Dedifferentiated amniotic fluid mesenchymal stem cell (primary cell): ENCODE results near the gene RTCA.
A peak's percentile ranks its signal among the peaks of the same experiment; 100 is the strongest.
"Not testable (repeated sequence)": the region's sequence is repeated elsewhere in the genome, so short reads cannot be mapped to it uniquely, and the experiment has no call there.

Experiments
- DNase-seq: peaks from one replicate; pipeline ENCODE4 v3.0.0-alpha.2; 2016; ENCODE audit errors: extremely low spot score

The RTCA gene

DNA sequence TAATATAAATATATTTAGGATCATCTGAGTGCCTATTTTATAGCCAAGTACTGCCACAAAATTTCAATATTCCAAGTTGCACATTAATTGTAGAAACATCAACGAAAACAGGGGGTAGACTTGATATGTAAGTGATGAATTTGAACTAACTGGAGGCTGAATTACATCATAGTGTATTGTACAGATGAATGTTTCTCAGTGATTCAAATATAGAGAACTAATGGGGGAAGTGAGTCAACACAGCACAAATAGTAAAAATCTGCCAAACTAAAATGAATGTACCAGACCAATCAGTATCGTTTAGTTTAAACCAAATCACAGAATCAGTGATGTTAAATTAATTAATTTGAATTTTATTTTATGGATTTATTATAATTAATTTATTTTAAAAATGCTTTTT, 42.8 kb downstream of the RTCA start:
- DNase-seq, result no peak

DNA sequence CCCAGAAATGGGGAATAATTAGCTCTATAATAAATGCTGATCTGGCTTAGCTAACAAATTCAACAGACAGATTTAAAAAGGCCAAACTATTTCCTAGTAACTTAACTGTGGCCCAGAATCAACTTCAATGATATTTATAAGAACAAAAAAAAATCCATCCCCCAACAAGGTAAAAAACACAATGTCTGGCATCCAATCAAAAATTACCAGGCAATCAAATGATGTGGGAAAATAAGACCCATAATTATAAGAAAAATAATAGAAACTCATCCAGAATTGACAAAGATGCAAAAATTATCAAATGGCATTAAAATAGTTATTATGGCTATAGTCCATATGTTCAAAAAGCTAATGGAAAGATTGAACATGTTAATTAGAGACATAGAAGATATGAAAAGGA, 43.8 kb downstream of the RTCA start:
- no peak for DNase-seq

DNA sequence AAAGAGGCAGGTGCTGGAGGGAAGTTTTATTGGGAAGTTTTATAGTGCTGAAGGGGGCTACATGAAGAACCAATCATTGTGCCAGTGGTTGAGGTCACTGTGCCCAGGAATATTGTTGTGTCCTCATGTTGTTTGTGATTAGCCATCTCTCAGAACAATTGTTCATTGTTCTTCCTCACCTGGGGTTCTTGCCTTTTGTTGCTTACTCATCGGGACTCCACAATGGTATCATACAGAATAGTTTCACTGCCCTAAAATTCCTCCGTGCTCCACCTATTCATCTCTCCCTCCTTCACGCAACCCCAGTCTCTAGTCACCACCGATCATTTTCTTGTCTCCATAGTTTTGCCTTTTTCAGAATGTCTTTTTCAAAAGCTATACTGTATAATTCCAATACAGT, 47.4 kb downstream of the RTCA start:
- no peak for DNase-seq

DNA sequence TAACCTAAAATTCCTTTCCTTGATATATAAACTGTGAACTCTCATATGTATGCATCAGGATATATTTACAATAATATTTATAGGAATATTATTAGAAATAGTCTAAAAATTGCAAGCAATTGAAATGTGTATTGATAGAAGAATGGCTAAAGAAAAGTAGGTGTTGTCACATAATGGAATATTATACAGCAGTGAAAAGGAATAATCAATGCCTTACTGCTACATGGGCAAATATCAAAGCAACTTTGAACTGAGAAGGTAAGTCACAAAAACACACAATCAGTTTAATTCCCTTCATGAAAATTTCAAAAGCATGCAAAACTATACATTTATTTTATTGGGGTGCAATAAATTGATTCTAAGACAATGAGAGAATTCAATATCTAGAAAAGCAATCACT, 50.6 kb downstream of the RTCA start:
- DNase-seq, result no peak

DNA sequence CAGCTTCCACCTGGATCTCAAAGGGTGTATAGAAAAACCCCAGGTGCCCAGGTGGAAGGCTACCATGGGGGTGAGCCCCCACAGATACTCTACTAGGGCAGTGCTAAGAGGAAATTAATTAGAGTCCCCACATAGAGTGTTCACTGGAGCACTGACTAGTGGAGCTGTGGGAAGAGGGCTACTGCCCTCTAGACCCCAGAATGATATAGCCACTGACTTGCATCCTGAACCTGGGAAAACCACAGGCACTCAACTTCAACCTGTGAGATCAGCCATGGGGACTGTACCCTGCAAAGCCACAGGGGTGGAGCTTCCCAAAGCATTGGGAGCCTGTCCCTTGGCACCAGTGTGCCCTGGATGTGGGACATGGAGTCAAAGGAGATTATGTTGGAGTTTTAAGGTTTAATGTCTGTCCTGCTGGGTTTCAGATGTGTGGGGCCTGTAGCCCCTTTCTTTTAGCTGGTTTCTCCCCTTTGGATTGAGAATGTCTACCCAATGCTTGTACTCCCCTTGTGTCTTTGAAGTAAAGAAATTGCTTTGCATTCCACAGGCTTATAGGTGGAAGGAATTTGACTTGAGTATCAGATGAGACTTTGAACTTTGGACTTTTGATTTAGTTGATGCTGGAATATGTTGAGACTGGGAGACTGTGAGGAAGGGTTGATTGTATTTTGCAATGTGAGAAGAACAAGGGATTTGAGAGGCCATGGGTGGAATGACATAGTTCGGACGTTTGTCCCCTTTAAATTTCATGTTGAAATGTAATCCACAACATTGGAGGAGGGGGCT, 54.5 kb downstream of the RTCA start:
- no peak for DNase-seq

DNA sequence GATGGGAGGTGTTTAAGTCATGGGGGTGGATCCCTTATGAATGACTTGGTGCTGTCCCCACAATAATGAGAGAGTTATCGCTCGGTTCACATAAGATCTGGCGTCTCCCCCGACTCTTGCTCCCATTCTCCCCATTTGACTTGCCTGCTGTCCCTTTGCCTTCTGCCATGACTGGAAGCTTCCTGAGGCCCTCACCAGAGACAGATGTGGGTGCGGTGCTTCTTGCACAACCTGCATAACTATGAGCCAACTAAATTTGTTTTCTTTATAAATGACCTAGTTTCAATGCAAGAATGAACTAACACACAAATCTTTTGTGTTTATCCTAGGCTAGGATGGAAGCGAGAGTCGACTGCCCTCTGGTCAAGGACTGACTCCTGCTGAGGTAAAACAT, 55.1 kb downstream of the RTCA start:
- DNase-seq, result no peak

DNA sequence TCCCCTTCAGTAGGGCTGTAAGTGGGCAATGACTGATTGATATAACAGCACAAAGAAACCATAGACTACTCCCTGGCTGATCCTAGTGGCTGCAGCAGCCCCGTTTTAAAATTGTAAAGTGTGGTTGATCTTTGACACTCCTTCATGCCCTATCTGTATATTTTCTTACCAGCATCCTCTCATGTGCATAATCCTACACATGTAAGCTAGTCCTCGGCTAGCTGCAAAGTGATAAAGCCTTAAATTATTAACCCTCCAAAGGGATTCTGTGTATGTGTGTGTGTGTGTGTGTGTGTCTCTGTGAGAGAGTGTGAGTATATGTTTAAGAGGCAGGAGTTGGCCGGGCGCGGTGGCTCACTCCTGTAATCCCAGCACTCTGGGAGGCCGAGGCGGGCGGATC, 55.5 kb downstream of the RTCA start:
- DNase-seq, result no peak

DNA sequence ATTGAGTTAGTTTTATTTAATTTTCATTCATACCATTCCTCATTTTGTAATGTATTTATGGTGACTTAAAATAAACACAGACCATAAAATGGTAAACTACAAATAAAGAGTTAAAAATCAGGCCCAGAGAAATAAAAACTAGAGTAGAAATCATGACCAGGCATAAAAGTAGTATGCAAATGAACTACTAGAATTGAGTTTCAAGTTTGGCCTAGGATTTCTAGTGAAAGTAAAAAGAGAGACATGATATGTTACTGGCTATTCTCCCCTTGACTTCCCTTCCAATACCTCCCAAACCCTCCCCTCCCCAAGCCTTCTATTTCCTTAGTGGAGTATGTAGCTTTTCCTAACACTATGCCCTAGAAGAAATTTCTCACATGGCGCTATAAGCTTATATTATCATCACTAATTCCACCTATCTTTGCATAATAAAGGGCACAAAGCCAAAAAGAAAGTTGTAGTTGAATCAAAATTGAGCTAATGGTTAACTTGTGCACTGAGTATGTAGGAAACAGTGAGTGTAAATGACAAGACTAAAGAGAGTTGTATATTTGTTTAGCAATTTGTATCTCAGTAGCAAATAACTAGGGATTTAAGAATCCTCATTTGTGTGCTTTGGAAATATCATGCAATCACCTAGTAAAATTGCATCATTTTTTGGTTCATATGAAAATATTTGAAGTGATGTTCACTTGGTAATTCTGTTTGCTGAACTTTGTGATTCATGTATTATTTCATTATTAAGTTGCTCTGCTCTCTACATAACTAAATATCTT, 56.6 kb downstream of the RTCA start:
- peak; percentile 65 for DNase-seq

DNA sequence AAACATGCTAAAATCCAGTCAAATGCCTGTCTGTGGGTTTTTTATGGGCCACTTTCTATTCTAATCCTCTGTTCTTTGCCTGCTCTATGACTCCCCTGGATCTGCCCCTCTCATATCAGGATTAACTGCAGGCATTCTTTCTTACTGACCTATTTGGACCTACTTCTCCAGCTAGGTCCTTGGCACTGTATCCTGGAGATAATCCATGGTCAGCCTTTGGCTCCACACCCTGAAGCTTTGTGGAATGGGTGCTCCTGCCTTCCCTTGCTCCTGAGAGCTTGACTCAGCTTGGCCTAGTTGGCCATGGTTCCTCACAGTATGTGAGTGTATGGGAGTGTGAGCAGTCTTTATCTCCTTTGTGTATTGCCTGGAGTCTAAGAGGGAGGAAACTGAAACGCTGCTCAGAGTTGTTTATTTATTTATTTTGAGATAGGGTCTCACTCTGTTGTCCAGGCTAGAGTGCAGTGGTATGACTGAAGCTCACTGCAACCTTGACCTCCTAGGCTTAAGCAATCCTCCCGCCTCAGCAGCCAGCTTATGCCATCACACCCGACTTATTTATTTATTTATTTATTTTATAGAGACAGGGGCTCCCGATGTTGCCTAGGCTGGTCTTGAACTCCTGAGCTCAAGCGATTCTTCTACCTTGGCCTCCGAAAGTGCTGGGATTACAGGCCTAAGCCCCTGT, 57.5 kb downstream of the RTCA start:
- no peak for DNase-seq

DNA sequence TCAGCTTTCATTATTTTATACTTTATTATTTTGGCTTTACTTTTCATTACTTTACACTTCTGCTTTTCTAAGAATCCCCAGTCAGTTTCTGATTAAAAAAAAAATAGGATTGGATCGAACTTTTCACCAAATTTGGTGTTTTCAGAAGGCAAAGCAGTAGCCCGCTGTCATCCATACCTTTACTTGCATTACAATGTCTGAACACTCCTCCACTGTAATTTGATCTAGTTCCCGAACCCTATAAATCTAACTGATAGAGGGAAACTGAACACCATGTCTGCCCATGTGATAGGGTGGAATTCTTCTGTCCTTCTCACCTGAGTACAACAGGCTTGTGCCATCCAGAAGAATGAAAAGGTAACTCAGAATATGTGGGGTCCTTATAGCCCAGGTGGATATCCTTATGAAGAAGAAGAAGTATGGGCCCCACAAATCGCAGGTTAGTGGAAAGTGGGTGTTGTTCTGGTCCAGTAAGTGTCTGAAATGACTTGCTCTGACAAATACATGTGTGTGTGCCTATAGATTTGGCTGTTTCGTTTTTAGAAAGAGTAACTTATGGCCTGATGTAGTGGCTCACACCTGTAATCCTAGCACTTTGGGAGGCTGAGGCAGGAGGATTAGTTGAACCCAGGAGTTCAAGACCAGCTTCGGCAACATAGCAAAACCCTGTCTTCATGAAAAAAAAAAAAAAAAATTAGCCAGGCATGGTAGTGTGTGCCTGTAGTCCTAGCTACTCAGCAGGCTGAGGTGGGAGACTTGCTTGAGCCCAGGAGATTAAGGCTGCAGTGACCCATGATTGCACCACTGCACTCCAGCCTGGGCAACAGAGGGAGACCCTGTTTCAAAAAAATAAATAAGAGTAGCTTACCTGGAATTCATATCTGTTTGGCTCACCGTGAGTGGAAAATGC, 59.7 kb downstream of the RTCA start:
- no peak for DNase-seq

DNA sequence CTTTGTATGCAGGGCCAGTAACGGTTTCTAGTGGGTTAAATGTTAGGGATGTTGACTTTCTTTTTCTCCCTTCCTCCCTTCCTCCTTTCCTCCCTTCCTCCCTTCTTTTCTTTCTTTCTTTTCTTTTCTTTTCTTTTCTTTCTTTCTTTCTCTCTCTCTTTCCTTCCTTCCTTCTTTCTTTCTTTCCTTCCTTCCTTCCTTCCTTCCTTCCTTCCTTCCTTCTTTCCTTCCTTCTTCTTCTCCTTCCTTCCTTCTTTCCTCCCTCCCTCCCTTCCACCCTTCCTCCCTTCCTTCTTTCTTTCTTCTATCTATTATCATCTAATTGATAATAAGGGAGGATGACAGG, 60.3 kb downstream of the RTCA start:
- DNase-seq, result not testable (repeated sequence)

DNA sequence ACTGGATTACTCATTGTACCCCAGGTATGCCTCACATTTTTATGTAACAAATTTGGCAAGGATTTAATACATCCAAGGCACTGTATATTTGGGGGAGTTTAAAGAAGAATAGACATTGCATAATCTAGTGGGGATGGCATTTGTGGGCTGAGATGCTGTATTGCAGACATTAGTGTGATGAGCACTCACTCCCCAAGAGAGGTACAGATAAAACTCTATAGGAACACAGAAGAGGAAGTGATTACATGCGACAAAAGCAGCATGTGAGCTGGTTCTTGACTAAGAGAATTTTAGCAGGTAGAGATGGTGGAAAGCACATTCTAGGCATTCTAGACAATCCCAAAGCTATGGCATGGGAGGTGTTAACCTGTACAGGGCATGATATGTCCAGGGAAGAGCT, 62.1 kb downstream of the RTCA start:
- no peak for DNase-seq

DNA sequence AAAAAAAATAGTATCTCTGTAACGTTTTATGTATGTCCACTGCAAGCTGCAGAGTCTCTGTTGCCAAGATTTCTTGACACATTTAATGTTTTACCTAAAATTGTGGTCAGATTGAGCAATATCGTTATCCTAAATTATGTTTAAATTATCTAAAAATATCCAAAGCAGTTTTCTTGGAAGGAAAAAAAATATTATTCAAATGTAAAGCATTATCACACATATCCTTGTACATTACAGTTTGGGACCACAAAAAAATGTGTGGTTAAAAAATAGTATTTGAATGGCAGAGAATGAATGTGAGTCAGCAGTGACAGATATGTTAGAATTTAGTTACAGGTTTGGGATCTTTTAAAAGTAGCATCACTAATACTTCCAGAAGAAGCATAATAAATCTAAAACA, 65.1 kb downstream of the RTCA start:
- not testable (repeated sequence) for DNase-seq

DNA sequence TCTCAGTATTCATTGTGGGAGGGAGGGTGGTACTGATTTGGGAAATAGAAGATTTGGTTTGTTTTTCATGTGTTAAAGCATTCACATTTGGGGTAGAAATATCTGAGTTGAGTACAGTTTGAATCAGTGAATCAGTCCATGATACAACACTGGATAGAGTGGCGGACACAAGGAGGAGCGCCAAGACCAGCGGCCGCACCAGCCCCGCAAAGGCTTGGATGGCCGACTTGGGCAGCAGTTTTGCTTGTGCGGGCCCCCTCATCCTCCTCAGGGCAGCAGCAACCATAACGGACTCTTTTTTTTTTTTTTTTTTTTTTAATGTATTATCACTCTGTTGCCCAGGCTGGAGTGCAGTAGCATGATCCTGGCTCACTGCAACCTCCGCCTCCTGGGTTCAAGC, 66.3 kb downstream of the RTCA start:
- no peak for DNase-seq

DNA sequence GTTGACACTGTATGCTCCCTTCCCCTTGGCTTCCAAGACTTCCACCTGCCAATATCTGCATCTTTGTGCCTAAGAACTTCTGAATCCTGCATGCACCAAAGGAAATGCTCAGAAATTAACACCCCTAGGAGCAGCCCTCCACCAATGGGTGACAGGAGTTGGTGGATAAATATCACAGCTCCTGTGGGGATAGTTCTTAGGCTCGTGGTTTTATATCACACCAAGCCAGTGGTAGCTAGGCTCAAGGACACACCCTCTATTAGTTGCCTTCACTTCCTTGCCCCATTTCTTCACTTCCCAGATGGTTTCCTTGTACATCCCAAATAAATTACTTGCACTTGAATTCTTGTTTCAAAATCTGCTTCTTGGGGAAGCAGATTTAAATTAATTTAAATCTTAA, 69.4 kb downstream of the RTCA start:
- no peak for DNase-seq

DNA sequence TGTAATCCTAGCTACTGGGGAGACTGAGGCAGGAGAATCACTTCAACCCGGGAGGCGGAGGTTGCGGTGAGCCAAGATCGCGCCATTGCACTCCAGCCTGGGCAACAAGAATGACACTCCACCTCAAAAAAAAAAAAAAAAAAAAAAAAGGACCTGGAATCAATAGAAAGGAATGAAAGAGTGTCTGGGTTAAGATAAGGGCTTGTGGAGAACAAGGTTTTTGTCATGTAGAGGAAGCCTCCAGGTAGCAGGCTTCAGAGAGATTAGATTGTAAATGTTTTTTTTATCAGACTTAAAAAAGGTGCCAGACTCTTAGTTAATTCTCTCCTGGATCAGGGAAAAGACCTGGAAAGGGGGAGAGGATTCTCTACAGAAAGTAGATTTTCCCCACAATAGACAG, 71.9 kb downstream of the RTCA start:
- not testable (repeated sequence) for DNase-seq

DNA sequence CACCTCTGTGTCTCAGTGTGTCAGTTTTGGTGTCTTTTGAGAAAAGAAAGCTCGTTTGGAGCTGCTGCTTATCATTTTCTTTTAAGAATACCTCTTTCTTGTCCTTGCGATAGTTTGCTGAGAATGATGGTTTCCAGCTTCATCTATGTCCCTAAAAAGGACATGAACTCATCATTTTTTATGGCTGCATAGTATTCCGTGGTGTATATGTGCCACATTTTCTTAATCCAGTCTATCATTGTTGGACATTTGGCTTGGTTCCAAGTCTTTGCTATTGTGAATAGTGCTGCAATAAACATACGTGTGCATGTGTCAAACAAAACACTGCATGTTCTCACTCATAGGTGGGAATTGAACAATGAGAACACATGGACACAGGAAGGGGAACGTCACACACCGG, 73.7 kb downstream of the RTCA start:
- DNase-seq, result not testable (repeated sequence)

DNA sequence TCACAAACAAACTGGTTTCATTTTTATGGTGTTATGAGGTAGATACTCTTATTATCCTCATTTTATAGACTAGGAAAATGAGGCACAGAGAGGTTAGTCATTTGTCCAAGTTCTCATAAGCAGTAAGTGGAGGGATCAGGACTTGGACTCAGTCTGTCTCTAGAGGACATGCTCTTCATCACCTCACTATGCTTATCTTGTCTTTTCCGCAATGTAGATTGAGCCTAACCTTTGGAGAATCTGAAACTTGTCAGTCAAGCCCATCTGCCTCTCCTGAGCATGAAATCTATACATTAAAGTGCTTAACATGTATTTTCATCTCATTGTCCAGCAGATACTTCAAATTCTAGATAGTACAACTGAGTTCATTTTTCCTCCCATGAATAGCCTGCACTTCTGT, 74.5 kb downstream of the RTCA start:
- DNase-seq, result no peak

DNA sequence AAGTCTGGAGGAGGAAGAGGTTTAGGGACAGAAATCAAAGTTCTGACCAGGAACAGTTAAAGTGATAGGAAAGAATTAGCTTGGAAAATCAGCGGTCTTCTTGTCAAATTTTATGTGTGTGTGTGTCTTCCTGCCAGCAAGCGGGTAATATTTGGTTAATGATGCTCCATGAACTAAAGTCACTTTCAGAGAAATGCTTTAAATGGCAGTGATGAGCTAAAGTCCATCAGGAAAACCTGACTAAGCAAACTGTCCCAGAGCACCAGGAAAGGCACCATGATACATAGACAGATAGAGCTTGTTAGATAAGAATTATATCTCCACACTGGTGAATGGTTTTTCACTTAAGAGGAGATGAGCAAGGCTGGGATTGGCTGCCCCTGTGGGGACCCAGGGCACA, 76.3 kb downstream of the RTCA start:
- no peak for DNase-seq
